DMS 273 treated with DMSO at 0.1 percent for 48 hours (cell line): ENCODE results near the gene WDR37.

ENCODE experiments used
- DNase-seq: peaks from one replicate; lab custom pipeline; 2025; lab: John Stamatoyannopoulos, UW

WDR37 gene

GRCh38 chr10:1169981-1170866 is 114.0 kb downstream of the WDR37 start:
- DNase-seq, result no peak

GRCh38 chr10:1170867-1171180 is 114.6 kb downstream of the WDR37 start:
- DNase-seq, result no peak

- DNase-seq, result no peak
These were observed 115.0 kb downstream of the WDR37 start for GRCh38 chr10:1171182-1171581.

- DNase-seq, result no peak
These were observed 115.4 kb downstream of the WDR37 start for GRCh38 chr10:1171586-1171985.

- DNase-seq, result no peak
These were observed 116.2 kb downstream of the WDR37 start for GRCh38 chr10:1172256-1172984.

- no peak for DNase-seq
These were observed 116.9 kb downstream of the WDR37 start for GRCh38 chr10:1173091-1173490.

- DNase-seq, result no peak
These were observed 117.8 kb downstream of the WDR37 start for GRCh38 chr10:1174022-1174421.

- no peak for DNase-seq
These were observed 119.9 kb downstream of the WDR37 start for GRCh38 chr10:1175956-1176565.

- DNase-seq, result no peak
These were observed 121.8 kb downstream of the WDR37 start for GRCh38 chr10:1177936-1178335.

GRCh38 chr10:1178506-1178905 is 122.3 kb downstream of the WDR37 start:
- no peak for DNase-seq

GRCh38 chr10:1179346-1180070 is 123.3 kb downstream of the WDR37 start:
- DNase-seq, result no peak

- no peak for DNase-seq
These were observed 124.0 kb downstream of the WDR37 start for GRCh38 chr10:1180071-1180730.

- DNase-seq, result no peak
These were observed 124.7 kb downstream of the WDR37 start for GRCh38 chr10:1180836-1181235.
